Brain microvascular endothelial cell (primary cell): Measurements from ENCODE around the gene LARGE2.

Experiments used
- DNase-seq: peaks from one replicate; pipeline ENCODE4 v3.0.0-alpha.2; 2020
- H3K27ac ChIP-seq: fragments of 250-450 bp; sonication (Bioruptor Pico); 2 replicates; pipeline ENCODE4 v1.5.1; 2020; ENCODE audit warnings: mild to moderate bottlenecking, moderate library complexity
- H3K27me3 ChIP-seq: fragments of 250-450 bp; sonication (Bioruptor Pico); replicated peaks from 2 replicates; pipeline ENCODE4 v1.5.1; 2020; ENCODE audit warnings: mild to moderate bottlenecking
- H3K36me3 ChIP-seq: fragments of 250-450 bp; sonication (Bioruptor Pico); replicated peaks from 2 replicates; pipeline ENCODE4 v1.5.1; 2020; ENCODE audit warnings: mild to moderate bottlenecking
- H3K4me3 ChIP-seq: 2 replicates; pipeline ENCODE4 v1.5.1; 2011; ENCODE audit warnings: low read depth, mild to moderate bottlenecking, control low read depth, low read length, moderate library complexity
- in situ Hi-C: cut with HindIII; loops from 2 replicates; pipeline ENCODE4 v1.10.0; 2017; ENCODE audit warnings: low sequenced_read_pairs, low pct_ligation_motif_present
- TF ChIP-seq, protein P1 (sequence below): IDR thresholded peaks from 2 replicates; pipeline ENCODE4 v1.5.1; 2011; ENCODE audit warnings: low read depth, mild to moderate bottlenecking, moderate library complexity, low read length, control low read depth, inconsistent platforms; ENCODE audit errors: missing control alignments

Gene LARGE2

DNA sequence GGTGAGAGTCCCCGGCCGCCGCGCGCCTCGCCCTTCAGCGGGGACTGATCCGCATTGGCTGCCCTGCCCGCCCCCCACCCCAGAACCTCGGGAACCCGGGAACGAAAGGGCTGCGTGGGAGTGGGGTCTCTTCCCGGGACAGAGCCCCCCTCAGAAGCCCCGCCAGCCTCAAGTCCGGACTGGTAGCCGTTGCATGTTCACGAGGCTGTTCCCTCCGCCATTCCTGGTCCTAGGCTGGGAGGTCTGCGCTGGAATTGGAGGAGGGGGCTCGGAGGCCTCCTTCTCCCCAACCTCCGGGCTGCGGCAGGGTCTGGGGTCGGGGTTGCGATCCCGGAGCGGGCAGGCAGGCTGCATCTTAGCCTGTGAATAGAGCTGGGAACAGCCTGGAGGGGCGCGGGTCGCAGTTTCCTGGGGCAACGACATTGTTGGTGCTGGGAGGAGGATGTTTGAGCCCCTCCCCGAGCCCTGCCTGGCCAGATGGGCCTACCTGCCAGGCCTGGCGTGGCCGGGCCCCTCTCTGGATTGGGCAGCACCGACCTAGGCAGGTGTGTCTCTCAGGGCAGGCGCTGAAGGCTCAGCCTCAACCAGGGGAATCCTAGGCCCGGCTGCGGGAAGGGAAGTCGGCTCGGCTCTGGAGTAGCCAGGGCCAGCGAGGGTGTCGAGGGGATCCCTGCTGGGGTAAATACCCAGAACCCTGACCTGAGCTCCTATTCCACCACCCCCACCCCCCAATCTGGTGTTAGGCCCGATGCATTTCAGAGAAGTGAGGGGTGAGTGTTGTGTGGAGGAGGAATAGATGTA lies 36.3 kb upstream of the LARGE2 start:
- in situ Hi-C loops = no loop called here
- DNase-seq = no peak
- peak overlapping the region; percentile 37 for H3K4me3 ChIP-seq
- no peaks in the 10 kb centered on the region for H3K27me3 ChIP-seq
- H3K36me3 ChIP-seq = peaks cover 1% of the 10 kb centered on the region
- H3K27ac ChIP-seq = no peak overlapping the region
- TF ChIP-seq, protein P1, sequence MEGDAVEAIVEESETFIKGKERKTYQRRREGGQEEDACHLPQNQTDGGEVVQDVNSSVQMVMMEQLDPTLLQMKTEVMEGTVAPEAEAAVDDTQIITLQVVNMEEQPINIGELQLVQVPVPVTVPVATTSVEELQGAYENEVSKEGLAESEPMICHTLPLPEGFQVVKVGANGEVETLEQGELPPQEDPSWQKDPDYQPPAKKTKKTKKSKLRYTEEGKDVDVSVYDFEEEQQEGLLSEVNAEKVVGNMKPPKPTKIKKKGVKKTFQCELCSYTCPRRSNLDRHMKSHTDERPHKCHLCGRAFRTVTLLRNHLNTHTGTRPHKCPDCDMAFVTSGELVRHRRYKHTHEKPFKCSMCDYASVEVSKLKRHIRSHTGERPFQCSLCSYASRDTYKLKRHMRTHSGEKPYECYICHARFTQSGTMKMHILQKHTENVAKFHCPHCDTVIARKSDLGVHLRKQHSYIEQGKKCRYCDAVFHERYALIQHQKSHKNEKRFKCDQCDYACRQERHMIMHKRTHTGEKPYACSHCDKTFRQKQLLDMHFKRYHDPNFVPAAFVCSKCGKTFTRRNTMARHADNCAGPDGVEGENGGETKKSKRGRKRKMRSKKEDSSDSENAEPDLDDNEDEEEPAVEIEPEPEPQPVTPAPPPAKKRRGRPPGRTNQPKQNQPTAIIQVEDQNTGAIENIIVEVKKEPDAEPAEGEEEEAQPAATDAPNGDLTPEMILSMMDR = no peak

DNA sequence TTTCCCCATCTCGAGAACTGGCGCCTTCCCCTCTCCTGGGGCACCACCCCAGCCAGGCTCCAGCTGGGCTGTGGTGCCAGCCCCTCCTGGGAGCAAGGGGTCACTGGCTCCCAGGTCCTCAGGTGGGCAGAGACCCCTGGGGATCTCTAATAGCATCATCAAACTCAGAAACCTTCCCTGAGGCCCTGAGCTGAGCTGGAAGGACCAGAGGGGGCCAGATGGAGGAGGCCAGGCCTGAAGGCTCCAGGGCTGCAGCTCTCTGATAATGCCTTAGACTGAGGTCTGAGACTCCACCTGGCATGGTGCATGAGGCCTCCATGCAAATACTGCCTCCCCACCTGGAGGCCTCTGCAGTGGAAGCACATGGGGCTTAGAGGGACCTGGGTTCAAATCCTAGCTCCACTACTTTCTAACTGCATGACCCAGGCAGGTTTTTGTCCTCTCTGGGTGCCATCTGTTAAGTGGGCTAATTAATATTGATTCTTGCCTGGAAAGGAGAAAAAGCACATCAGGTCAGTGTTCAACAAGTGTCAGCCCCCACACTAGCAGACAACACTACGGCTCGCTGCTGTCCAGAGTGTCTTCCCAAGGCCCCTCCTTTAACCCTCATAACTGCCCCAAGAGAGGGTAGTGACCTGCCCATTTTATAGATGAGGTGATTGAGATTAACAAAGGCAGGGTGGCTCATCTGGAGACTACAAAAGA lies 35.5 kb upstream of the LARGE2 start:
- Histone ChIP-seq H3K27ac (no peak overlapping the region), H3K27me3 (no peaks in the 10 kb centered on the region), H3K36me3 (no peaks in the 10 kb centered on the region), H3K4me3 (no peak overlapping the region)
- in situ Hi-C loops = no loop called here
- TF ChIP-seq, protein P1 = no peak
- DNase-seq = no peak

- Histone ChIP-seq H3K4me3 (no peak overlapping the region), H3K27me3 (no peaks in the 10 kb centered on the region), H3K27ac (no peak overlapping the region), H3K36me3 (no peaks in the 10 kb centered on the region)
- in situ Hi-C loops = no loop called here
- no peak for DNase-seq
- TF ChIP-seq, protein P1 = no peak
Measured at GRCh38 chr11:45887587-45887986, 34.9 kb upstream of the LARGE2 start.

DNA sequence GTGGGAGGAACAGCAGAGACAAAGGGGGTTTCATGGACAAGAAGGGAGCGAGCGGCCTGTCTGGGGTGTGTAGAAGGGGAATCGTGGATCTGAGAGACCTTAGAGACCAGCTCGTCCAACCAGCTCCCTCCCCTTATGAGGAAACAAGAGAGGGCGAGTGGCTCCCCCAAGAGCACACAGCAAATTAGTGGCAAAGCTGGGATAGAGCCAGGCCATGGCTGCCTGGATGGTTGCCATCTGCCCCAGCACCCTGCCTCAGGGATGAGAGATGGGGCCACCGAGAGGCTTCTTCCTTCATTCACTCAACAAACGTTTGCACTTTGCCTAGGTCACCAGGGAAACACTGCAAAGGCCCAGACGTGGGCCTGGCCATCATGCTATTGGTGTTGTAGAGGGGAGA lies 32.9 kb upstream of the LARGE2 start:
- Histone ChIP-seq H3K4me3 (no peak overlapping the region), H3K27me3 (no peaks in the 10 kb centered on the region), H3K27ac (no peak overlapping the region), H3K36me3 (no peaks in the 10 kb centered on the region)
- in situ Hi-C loops = no loop called here
- no peak for DNase-seq
- TF ChIP-seq, protein P1 = no peak

DNA sequence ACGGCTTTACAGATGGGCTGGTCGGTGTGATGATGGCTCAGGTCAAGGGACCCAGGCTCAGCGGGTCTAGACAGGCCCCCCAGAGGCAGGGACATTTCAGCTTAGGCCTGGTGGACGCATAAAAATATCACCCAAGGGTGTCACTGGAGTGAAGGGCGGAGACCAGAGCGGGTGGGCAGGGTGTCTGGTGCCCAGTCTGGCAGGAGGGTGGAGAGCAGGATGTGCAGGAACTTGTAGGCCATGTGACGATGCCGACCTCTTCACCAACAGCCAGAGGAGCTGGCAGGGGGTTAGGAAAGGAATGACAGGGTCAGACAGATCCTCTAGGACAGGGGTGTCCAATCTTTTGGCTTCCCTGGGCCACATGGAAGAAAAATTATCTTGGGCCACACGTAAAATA lies 32.5 kb upstream of the LARGE2 start:
- Histone ChIP-seq H3K36me3 (no peaks in the 10 kb centered on the region), H3K4me3 (no peak overlapping the region), H3K27ac (no peak overlapping the region), H3K27me3 (no peaks in the 10 kb centered on the region)
- TF ChIP-seq, protein P1 = no peak
- in situ Hi-C loops = no loop called here
- no peak for DNase-seq
